GM23338 (cell line): Measurements from ENCODE around the gene MOSMO. TPM values are rescaled to one million over a fixed set of nuclear protein-coding genes. Genes with fewer than 3 reads are reported as not detected.
"Not testable (repeated sequence)": the region's sequence is repeated elsewhere in the genome, so short reads cannot be mapped to it uniquely, and the experiment has no call there.

Source experiments
- ATAC-seq: fragments of 200-7000 bp; cut with Tn5 transposase; 3 replicates; pipeline ENCODE4 v1.9.1; 2020
- DNase-seq: peaks from one replicate; pipeline ENCODE4 v3.0.0-alpha.2; 2015; ENCODE audit warnings: low spot score
- H2AFZ ChIP-seq: fragments of 200-600 bp; sonication (generic); 2 replicates; pipeline ENCODE4 v1.8.0; 2016; ENCODE audit warnings: antibody characterized with exemption, mild to moderate bottlenecking, moderate library complexity
- H3F3A ChIP-seq: fragments of 200-600 bp; sonication (generic); replicated peaks from 2 replicates; pipeline ENCODE4 v1.8.0; 2017; ENCODE audit warnings: antibody characterized with exemption, mixed run types, low read depth
- H3K27ac ChIP-seq: fragments of 200-600 bp; sonication (generic); 2 replicates; pipeline ENCODE4 v1.6.1; 2016; ENCODE audit warnings: low read depth
- H3K27me3 ChIP-seq: fragments of 200-600 bp; sonication (generic); 2 replicates; pipeline ENCODE4 v1.8.0; 2016; ENCODE audit warnings: mild to moderate bottlenecking, mixed run types, moderate library complexity; ENCODE audit not compliant: insufficient read depth
- H3K36me3 ChIP-seq: fragments of 200-600 bp; sonication (generic); 2 replicates; pipeline ENCODE4 v1.8.0; 2016; ENCODE audit warnings: mild to moderate bottlenecking; ENCODE audit not compliant: insufficient read depth
- H3K4me1 ChIP-seq: fragments of 200-600 bp; sonication (generic); 2 replicates; pipeline ENCODE4 v1.8.0; 2016; ENCODE audit warnings: mild to moderate bottlenecking, moderate library complexity; ENCODE audit not compliant: insufficient read depth
- H3K4me2 ChIP-seq: fragments of 200-600 bp; sonication (generic); 2 replicates; pipeline ENCODE4 v1.7.1; 2017; ENCODE audit warnings: mixed run types
- H3K4me3 ChIP-seq: fragments of 200-600 bp; sonication (generic); 2 replicates; pipeline ENCODE4 v1.6.1; 2016; ENCODE audit warnings: mixed run types
- H3K79me2 ChIP-seq: fragments of 200-600 bp; sonication (generic); replicated peaks from 2 replicates; pipeline ENCODE4 v1.8.0; 2017; ENCODE audit warnings: mild to moderate bottlenecking; ENCODE audit not compliant: insufficient read depth
- H3K9me2 ChIP-seq: fragments of 200-600 bp; sonication (generic); 2 replicates; pipeline ENCODE4 v1.8.0; 2017; ENCODE audit not compliant: insufficient read depth
- H4K20me1 ChIP-seq: fragments of 200-600 bp; sonication (generic); replicated peaks from 2 replicates; pipeline ENCODE4 v1.8.0; 2017; ENCODE audit warnings: mild to moderate bottlenecking; ENCODE audit not compliant: insufficient read depth
- H3K27ac Mint-ChIP-seq: 2 replicates; pipeline ENCODE4 v1.8.0; 2020; ENCODE audit warnings: inconsistent platforms, mild to moderate bottlenecking, moderate library complexity, mixed read lengths
- H3K27me3 Mint-ChIP-seq: 3 replicates; pipeline ENCODE4 v1.8.0; 2022; ENCODE audit warnings: low read depth, mild to moderate bottlenecking, moderate library complexity, mixed read lengths, inconsistent platforms; ENCODE audit not compliant: insufficient read depth, poor library complexity
- H3K36me3 Mint-ChIP-seq: 3 replicates; pipeline ENCODE4 v1.8.0; 2021; ENCODE audit warnings: low read depth, mild to moderate bottlenecking, inconsistent platforms, moderate library complexity, mixed read lengths
- H3K4me1 Mint-ChIP-seq: 3 replicates; pipeline ENCODE4 v1.8.0; 2020; ENCODE audit warnings: mild to moderate bottlenecking, inconsistent platforms, mixed read lengths
- H3K4me3 Mint-ChIP-seq: 3 replicates; pipeline ENCODE4 v1.8.0; 2021; ENCODE audit warnings: moderate library complexity, mild to moderate bottlenecking, inconsistent platforms, mixed read lengths
- H3K9me3 Mint-ChIP-seq: 3 replicates; pipeline ENCODE4 v1.8.0; 2020; ENCODE audit warnings: moderate library complexity, mild to moderate bottlenecking, inconsistent platforms, mixed read lengths
- JUNB ChIP-seq: IDR thresholded peaks from one replicate; pipeline ENCODE4 v1.6.1; 2016; ENCODE audit warnings: antibody characterized with exemption; ENCODE audit not compliant: unreplicated experiment
- NANOG ChIP-seq: IDR thresholded peaks from 2 replicates; pipeline ENCODE4 v1.6.1; 2016; ENCODE audit warnings: antibody characterized with exemption, borderline replicate concordance
- ZNF462 ChIP-seq: fragments of 250-450 bp; sonication (Bioruptor Pico); IDR thresholded peaks from 2 replicates; pipeline ENCODE4 v1.5.0; 2020; ENCODE audit warnings: mild to moderate bottlenecking, moderate library complexity
- polyA plus RNA-seq: library from polyadenylated mRNA; unstranded; fragments of >200 nt; fragmentation: Nextera tagmentation; extraction: Ambion mirVana; gene quantifications from 2 replicates; pipeline ENCODE4 v1.2.1, GENCODE V29; 2016
- total RNA-seq: library from RNA; depleted of rRNA; stranded (reverse); fragments of >200 nt; shearing (Covaris generic); gene quantifications from 2 replicates; pipeline ENCODE4 v1.2.3, GENCODE V29; 2014

The MOSMO gene
- total and polyA plus RNA-seq, 2 experiments from 2014 or later = 8.7 to 19.2 TPM

- H3F3A ChIP-seq, H3K4me1 ChIP-seq, H3K27me3 Mint-ChIP-seq, H3K4me3 Mint-ChIP-seq, DNase-seq, H3K9me2 ChIP-seq, H3K36me3 ChIP-seq, H3K79me2 ChIP-seq, H3K27me3 ChIP-seq, H2AFZ ChIP-seq, ATAC-seq, H3K27ac ChIP-seq, H3K27ac Mint-ChIP-seq, H3K4me3 ChIP-seq, H4K20me1 ChIP-seq, H3K4me1 Mint-ChIP-seq, H3K4me2 ChIP-seq, H3K36me3 Mint-ChIP-seq, H3K9me3 Mint-ChIP-seq: not testable (repeated sequence)
These were observed 36.0 kb downstream of the MOSMO start for GRCh38 chr16:22043882-22044281.

DNA sequence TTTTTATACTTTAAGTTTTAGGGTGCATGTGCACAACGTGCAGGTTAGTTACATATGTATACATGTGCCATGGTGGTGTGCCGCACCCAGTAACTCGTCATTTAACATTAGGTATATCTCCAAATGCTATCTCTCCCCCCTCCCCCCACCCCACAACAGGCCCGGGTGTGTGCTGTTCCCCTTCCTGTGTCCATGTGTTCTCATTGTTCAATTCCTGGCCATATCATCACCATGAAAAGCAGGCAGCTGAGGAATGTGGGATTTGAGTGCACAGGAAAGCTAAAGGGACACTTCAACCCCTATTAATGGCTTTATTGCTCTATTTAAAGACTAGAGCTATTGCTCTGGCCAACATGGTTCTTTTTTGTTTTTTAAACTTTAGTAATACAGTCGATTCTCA is 38.0 kb downstream of the MOSMO start:
- H3K4me1 ChIP-seq, H3K36me3 Mint-ChIP-seq, H3K9me2 ChIP-seq, H3K79me2 ChIP-seq, H3K36me3 ChIP-seq, H3K4me1 Mint-ChIP-seq, H3K27me3 ChIP-seq, H3K9me3 Mint-ChIP-seq, H3K27ac Mint-ChIP-seq, ATAC-seq, H3F3A ChIP-seq, DNase-seq, H3K27ac ChIP-seq, H4K20me1 ChIP-seq, H2AFZ ChIP-seq, H3K4me3 Mint-ChIP-seq, H3K27me3 Mint-ChIP-seq, H3K4me3 ChIP-seq, H3K4me2 ChIP-seq: not testable (repeated sequence)

DNA sequence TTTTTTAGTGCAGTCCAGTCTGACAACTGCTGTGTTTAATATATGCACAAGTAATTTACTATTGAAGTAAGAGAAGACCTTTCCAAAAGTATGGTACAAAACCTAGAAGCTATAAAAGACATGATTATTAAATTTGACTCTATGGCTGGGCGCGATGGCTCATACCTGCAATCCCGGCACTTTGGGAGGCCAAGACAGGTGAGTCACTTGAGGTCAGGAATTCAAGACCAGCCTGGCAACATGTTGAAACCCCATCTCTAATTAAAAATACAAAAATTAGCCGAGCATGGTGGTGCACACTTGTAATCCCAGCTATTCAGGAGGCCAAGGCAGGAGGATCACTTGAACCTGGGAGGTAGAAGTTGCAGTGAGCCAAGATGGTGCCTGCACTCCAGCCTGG is 43.1 kb downstream of the MOSMO start:
- Histone ChIP-seq H3K79me2 (0 out of 2 replicates have a peak, but pooled peaks cover 11% of the 10 kb centered on the region), H3K9me2 (no peaks in the 10 kb centered on the region), H3K4me1 (peaks cover 3% of the 10 kb centered on the region; the same call in 1 of the 2 replicates), H3K36me3 (no peaks in the 10 kb centered on the region), H4K20me1 (0 out of 2 replicates have a peak, but pooled peaks cover 11% of the 10 kb centered on the region), H2AFZ (no peak overlapping the region), H3K27me3 (no peaks in the 10 kb centered on the region), H3K4me3 (no peak overlapping the region), H3K4me2 (no peak overlapping the region), H3F3A (no peaks in the 10 kb centered on the region), H3K27ac (no peak overlapping the region)
- no peak overlapping the region for H3K27ac Mint-ChIP-seq
- no peaks in the 10 kb centered on the region for H3K9me3 Mint-ChIP-seq
- no peaks in the 10 kb centered on the region for H3K27me3 Mint-ChIP-seq
- DNase-seq (no peak), ATAC-seq (no peak)
- no peaks in the 10 kb centered on the region for H3K36me3 Mint-ChIP-seq
- no peaks in the 10 kb centered on the region; the same call in 2 of the 3 replicates for H3K4me1 Mint-ChIP-seq
- TF ChIP-seq NANOG = no peak
- no peak overlapping the region for H3K4me3 Mint-ChIP-seq

DNA sequence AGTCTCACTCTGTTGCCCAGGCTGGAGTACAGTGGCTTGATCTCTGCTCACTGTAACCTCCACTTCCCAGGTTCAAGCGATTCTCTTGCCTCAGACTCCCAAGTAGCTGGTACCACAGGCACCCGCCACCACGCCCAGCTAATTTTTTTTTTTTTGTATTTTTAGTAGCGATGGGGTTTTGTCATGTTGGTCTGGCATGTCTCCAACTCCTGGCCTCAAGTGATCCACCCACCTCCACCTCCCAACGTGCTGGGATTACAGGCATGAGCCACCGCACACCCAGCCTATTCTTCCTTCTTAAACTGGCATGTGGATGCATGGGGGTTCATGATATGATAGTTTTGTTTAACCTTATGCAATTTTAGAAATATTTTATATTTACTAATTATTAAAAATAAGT is 45.1 kb downstream of the MOSMO start:
- Histone ChIP-seq H3F3A (no peaks in the 10 kb centered on the region), H4K20me1 (peaks cover 21% of the 10 kb centered on the region; the same call in 1 of the 2 replicates), H2AFZ (no peak overlapping the region), H3K4me1 (peaks cover 3% of the 10 kb centered on the region; the same call in 1 of the 2 replicates), H3K27me3 (no peaks in the 10 kb centered on the region), H3K4me3 (no peak overlapping the region), H3K79me2 (peaks cover 27% of the 10 kb centered on the region), H3K4me2 (no peak overlapping the region), H3K27ac (no peak overlapping the region), H3K36me3 (no peaks in the 10 kb centered on the region), H3K9me2 (no peaks in the 10 kb centered on the region)
- no peaks in the 10 kb centered on the region for H3K9me3 Mint-ChIP-seq
- no peaks in the 10 kb centered on the region for H3K27me3 Mint-ChIP-seq
- DNase-seq (no peak), ATAC-seq (no peak)
- no peak overlapping the region for H3K27ac Mint-ChIP-seq
- no peak overlapping the region for H3K4me3 Mint-ChIP-seq
- H3K4me1 Mint-ChIP-seq = peaks cover 2% of the 10 kb centered on the region; the same call in 2 of the 3 replicates
- 0 out of 3 replicates have a peak, but pooled peaks cover 3% of the 10 kb centered on the region for H3K36me3 Mint-ChIP-seq
- TF ChIP-seq ZNF462 (CRISPR knock-in tag) = no peak
- TF ChIP-seq JUNB = no peak
